HepG2 (cell line): ENCODE measurements around the gene TRAPPC12. TPM values are rescaled to one million over a fixed set of nuclear protein-coding genes. Genes with fewer than 3 reads are reported as not detected.

Experiments
- CEBPZ ChIP-seq: IDR thresholded peaks from 2 replicates; pipeline ENCODE4 v1.6.1; 2012; ENCODE audit warnings: low read length, improper control_type of control experiment
- HMG20B ChIP-seq: conservative IDR thresholded peaks from 2 replicates; pipeline ENCODE4 v1.6.1; 2016; ENCODE audit warnings: missing genetic modification reagents, missing compliant biosample characterization
- MBNL3 ChIP-seq: fragments of 250-450 bp; sonication (Bioruptor Pico); conservative IDR thresholded peaks from 2 replicates; pipeline ENCODE4 v1.8.0; 2022; ENCODE audit warnings: mild to moderate bottlenecking, inconsistent platforms
- PAXIP1 ChIP-seq: sonication (generic); formaldehyde crosslinking; conservative IDR thresholded peaks from 2 replicates; pipeline ENCODE4 v1.4.0; 2020; ENCODE audit warnings: mild to moderate bottlenecking, missing genetic modification reagents, moderate library complexity
- RARA ChIP-seq: IDR thresholded peaks from 2 replicates; pipeline ENCODE4 v1.6.1; 2016; ENCODE audit warnings: missing genetic modification reagents, missing compliant biosample characterization
- SYNCRIP ChIP-seq: fragments of 200-400 bp; formaldehyde crosslinking; IDR thresholded peaks from 2 replicates; pipeline ENCODE4 v1.6.1; 2018; ENCODE audit warnings: mild to moderate bottlenecking, low read depth, low read length; ENCODE audit not compliant: insufficient read depth
- ZFX ChIP-seq: sonication (generic); formaldehyde crosslinking; IDR thresholded peaks from 2 replicates; pipeline ENCODE4 v1.4.0; 2020; ENCODE audit warnings: mild to moderate bottlenecking, low read depth, missing genetic modification reagents, moderate library complexity
- ZKSCAN1 ChIP-seq: fragments of 150-350 bp; IDR thresholded peaks from 2 replicates; pipeline ENCODE4 v1.6.1; 2014; ENCODE audit warnings: low read length
- ZNF253 ChIP-seq: sonication (generic); formaldehyde crosslinking; IDR thresholded peaks from 2 replicates; pipeline ENCODE4 v1.8.0; 2022; ENCODE audit warnings: mild to moderate bottlenecking, missing genetic modification reagents, borderline replicate concordance
- ZNF333 ChIP-seq: sonication (generic); formaldehyde crosslinking; IDR thresholded peaks from 2 replicates; pipeline ENCODE4 v1.4.0; 2020; ENCODE audit warnings: mild to moderate bottlenecking, missing genetic modification reagents, borderline replicate concordance
- ZNF362 ChIP-seq: sonication (generic); formaldehyde crosslinking; IDR thresholded peaks from 2 replicates; pipeline ENCODE4 v1.4.0; 2020; ENCODE audit warnings: missing genetic modification reagents, mild to moderate bottlenecking, borderline replicate concordance
- ZNF510 ChIP-seq: sonication (generic); formaldehyde crosslinking; IDR thresholded peaks from 2 replicates; pipeline ENCODE4 v1.4.0; 2020; ENCODE audit warnings: low read depth, mild to moderate bottlenecking, missing genetic modification reagents
- ZNF512B ChIP-seq: sonication (generic); formaldehyde crosslinking; IDR thresholded peaks from 2 replicates; pipeline ENCODE4 v1.5.1; 2020; ENCODE audit warnings: missing genetic modification reagents, mild to moderate bottlenecking, borderline replicate concordance
- ZXDC ChIP-seq: sonication (generic); formaldehyde crosslinking; IDR thresholded peaks from 2 replicates; pipeline ENCODE4 v1.5.0; 2020; ENCODE audit warnings: mild to moderate bottlenecking, missing genetic modification reagents
- polyA plus RNA-seq, 8 experiments: library from polyadenylated mRNA; depleted of rRNA in 3 of 8; stranded (reverse) in 7 of 8; unstranded in 1 of 8; fragments of >200 nt; fragmentation: Illumina TruSeq in 4 of 8; extraction: Trizol in 4 of 8; gene quantifications; 2 replicates each; pipeline versions ENCODE4 v1.2.1 to v1.2.3, GENCODE V29; 2011 to 2016; ENCODE audit warnings: low read depth in 4 of 8, missing spikeins in 1 of 8, mixed read lengths in 1 of 8; ENCODE audit not compliant: insufficient read depth in 1 of 8
- total RNA-seq, 5 experiments: library from RNA; depleted of rRNA; stranded (reverse); fragments of >200 nt; fragmentation: Illumina TruSeq; extraction: Trizol; gene quantifications; 2 replicates each; pipeline ENCODE4 v1.2.3, GENCODE V29; 2016; ENCODE audit warnings: low read depth in 1 of 5

Gene TRAPPC12
- total and polyA plus RNA-seq, 2 of the 13 experiments (the other 11 are each of a cell fraction or from before 2014, with no cell fraction given), result 46.4 to 97.7 TPM

GRCh38 chr2:3493615-3494007, 114.1 kb downstream of the TRAPPC12 start (continued):
- no peak for TF ChIP-seq PAXIP1 (CRISPR knock-in tag)
- TF ChIP-seq ZNF333 (CRISPR knock-in tag), result 0 out of 2 replicates have a peak, but pooled peaks have one; percentile 3
- TF ChIP-seq ZNF362 (CRISPR knock-in tag), result no peak
- TF ChIP-seq CEBPZ, result no peak
- TF ChIP-seq RARA (CRISPR knock-in tag), result 0 out of 2 replicates have a peak, but pooled peaks have one; percentile 7
- TF ChIP-seq ZNF512B (CRISPR knock-in tag), result no peak
- no peak for TF ChIP-seq ZNF510 (CRISPR knock-in tag)
- no peak for TF ChIP-seq MBNL3 (CRISPR knock-in tag)
- no peak for TF ChIP-seq HMG20B (CRISPR knock-in tag)
- no peak for TF ChIP-seq ZXDC (CRISPR knock-in tag)
- TF ChIP-seq SYNCRIP, result no peak
- TF ChIP-seq ZNF253 (CRISPR knock-in tag), result no peak
- TF ChIP-seq ZFX (CRISPR knock-in tag), result no peak
- no peak for TF ChIP-seq ZKSCAN1
